GM18508 (cell line): ENCODE results near the gene SCAMP2.

Experiments
- ATAC-seq: cut with Tn5 transposase; IDR thresholded peaks from one replicate; pipeline ENCODE4 v1.9.1; 2021; ENCODE audit warnings: moderate number of reproducible peaks; ENCODE audit not compliant: insufficient read depth, unreplicated experiment

Gene SCAMP2

DNA sequence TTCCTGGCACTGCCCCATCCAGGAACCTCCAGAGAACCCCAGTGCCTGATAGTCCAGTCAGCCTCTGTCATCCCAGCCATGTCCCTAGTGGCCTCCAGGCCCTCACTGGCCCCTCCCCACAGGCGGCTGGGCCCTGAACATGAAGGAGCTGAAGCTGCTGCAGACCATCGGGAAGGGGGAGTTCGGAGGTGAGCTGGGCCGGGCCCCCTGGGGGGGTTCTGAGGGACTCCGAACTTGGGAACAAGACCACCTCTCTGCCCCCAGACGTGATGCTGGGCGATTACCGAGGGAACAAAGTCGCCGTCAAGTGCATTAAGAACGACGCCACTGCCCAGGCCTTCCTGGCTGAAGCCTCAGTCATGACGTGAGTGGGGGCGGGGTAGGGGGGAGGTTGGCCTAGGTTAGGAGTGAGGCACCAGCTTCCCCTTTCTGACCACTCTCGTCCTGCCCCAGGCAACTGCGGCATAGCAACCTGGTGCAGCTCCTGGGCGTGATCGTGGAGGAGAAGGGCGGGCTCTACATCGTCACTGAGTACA, 72.5 kb downstream of the SCAMP2 start:
- ATAC-seq: no peak

DNA sequence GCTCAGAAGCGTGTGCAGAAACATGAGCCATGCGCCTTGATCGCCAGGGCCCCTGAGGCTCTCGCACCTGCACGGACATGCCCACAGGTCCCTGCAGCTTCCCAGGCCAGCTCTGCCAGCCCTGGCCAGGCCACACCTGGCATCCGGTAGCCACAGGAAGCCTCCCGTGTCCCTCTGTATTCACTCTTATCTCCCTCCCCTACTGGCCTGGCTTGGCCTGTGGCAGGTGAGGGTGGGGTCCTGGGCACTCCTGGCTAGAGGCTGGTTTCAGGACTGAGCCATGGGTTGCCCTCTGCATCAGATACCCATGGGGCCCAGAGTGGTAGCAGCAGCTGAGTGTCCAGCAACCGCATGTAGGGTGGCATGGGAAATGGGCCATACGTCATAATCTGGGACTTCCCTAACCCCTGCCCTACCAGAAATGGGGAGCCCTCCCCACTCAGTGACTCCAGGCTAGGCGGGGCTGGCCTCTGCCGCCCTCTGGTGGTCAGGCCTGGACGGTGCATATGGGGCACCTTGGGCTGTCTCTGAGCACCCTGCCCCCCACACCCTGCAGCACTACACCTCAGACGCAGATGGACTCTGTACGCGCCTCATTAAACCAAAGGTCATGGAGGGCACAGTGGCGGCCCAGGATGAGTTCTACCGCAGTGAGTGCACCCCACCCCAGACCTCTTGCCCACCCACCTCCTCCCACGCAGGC, 73.2 kb downstream of the SCAMP2 start:
- ATAC-seq: no peak

DNA sequence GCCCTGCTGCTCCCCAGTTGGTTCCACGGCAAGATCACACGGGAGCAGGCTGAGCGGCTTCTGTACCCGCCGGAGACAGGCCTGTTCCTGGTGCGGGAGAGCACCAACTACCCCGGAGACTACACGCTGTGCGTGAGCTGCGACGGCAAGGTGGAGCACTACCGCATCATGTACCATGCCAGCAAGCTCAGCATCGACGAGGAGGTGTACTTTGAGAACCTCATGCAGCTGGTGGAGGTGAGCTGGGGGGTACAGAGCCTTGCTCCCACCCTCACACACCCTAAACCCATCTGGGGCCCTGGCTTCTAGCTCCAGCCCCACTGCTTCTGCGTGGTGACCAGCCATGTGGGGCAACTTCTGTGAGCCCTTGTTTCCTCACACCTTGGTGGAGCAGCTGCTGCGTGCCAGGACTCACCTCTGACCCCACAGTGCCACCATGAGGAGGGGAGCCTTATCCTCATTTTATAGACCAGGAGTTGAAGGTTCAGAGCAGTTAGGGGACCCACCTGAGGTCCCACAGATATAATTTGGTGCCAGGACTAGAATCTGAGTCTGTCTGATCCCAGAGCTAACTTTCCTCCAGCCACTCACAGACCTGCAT, 73.8 kb downstream of the SCAMP2 start:
- no peak for ATAC-seq

DNA sequence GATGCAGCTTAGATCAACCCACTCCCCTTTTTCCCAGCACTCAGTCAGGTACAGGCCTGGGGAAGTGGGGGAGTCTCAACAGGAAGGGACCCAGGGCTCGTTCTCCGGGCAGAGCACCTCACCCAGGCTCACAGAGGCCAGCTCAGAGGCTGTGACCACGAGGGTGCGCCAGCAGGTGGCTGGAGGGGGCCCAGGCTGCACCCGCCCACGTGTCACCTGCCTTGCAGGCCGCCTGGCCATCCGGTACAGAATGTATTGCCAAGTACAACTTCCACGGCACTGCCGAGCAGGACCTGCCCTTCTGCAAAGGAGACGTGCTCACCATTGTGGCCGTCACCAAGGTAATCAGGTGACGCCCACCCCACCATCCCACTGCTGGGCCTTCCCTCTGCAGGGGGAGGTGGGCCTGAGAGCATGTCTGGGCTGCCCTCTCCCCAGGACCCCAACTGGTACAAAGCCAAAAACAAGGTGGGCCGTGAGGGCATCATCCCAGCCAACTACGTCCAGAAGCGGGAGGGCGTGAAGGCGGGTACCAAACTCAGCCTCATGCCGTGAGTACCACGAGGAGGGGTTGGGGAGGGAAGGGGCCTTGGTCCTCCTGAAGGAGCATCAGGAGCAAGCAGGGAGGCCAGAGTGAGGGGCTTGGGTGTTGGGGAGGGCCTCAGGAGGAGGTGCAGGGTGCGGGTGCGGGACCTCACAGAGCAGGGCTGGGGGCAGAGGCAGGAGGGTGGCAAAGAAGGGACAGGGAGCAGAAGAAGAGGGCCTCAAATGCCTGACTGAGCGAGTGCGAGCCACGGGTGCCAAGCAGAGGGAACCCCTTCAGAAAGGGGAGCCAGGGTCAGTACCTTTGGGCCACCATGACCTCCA, 74.5 kb downstream of the SCAMP2 start:
- ATAC-seq: no peak

DNA sequence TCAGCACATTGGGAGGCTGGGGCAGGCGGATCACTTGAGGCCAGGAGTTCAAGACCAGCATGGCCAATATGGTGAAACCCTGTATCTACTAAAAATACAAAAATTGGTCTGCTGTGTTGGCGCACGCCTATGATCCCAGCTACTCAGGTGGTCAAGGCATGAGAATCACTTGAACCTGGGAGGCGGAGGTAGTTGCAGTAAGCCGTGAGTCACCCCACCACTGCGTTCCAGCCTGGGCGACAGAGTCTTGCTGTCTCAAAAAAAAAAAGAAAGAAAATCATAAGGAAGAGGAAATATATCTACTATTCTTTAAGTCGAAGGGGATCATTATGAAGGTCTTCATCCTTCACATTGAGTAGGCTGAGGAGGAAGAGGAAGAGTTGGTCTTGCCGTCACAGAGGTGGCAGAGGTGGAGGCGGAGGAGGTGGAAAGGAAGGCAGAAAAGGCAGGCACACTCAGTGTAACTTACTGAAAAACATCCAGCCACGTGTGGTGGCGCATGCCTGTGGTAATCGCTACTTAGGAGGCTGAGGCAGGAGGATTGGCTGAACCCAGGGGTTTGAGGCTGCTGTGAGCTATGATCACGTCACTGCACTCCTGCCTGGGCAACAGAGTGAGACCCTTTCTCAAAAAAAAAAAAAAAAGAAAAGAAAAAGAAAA, 77.1 kb downstream of the SCAMP2 start:
- no peak for ATAC-seq

DNA sequence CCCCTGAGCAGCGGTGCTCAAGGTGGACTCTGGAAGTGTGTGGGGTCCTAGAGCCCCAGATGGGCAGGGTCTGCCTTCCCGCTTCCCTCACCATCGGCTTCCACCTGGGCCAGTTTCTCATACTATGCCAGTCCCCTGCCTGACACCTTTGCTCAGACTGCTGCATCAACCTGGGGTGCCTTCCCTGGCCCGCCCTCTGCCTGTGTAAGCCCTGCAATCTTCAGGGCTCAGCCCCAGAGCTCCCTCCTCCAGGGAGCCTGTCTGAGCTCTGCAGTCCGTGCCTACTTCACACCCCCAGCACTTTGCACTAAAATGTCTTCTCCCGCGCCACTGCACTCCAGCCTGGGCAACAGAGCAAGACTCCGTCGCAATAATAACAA, 78.2 kb downstream of the SCAMP2 start:
- ATAC-seq: no peak

DNA sequence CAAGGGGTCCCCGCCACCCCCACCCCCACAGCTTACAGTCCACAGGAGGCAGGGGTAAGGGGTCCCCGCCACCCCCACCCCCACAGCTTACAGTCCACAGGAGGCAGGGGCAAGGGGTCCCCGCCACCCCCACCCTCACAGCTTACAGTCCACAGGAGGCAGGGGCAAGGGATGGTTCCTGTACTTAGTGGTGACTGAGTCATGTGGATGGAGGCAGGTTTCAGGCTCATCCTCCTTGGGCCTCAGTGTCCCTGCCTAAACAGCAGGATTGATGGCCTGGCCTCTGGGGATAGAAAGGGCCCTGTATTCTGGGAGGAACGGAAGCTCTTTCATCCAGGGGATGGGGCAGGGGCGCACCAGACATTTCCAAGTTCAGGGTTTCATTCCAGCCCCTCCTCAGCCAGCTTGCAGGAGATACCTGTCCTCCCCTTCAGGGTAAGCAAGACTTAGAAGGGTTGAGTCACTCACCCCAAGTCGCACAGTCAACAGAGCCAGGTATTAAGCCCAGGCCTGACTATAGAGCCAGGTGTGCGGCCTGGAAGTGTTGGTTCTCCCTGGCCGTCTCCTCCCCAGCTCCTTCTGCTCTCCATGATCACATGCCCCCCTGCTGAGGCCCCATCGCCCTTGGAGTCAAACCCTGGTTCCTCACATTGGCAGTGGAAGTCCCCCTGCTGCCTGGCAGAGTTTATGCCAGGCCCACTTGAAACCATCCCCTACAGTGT, 78.8 kb downstream of the SCAMP2 start:
- ATAC-seq: no peak
